ENCODE results near the gene ZNF358.

The ZNF358 gene

GRCh38 chr19:7515645-7516151 is at the start of gene ZNF358:
ZNF358 (plus strand) TSS chr19:7516103; CDS start chr19:7519243, 3,140 bp downstream.
- DNase-seq, result peak; percentile 56

GRCh38 chr19:7467009-7467989 is 48.6 kb upstream of the ZNF358 start:
- no peak for DNase-seq

- DNase-seq, result no peak
Observed at GRCh38 chr19:7468840-7469239, 47.1 kb upstream of the ZNF358 start.

- DNase-seq, result no peak
Observed at GRCh38 chr19:7469669-7470285, 46.1 kb upstream of the ZNF358 start.

- no peak for DNase-seq
Observed at GRCh38 chr19:7470540-7471305, 45.2 kb upstream of the ZNF358 start.

GRCh38 chr19:7471696-7472615 is 43.9 kb upstream of the ZNF358 start:
- DNase-seq, result no peak

GRCh38 chr19:7475665-7476064 is 40.2 kb upstream of the ZNF358 start:
- no peak for DNase-seq

- no peak for DNase-seq
Observed at GRCh38 chr19:7476241-7476640, 39.7 kb upstream of the ZNF358 start.

GRCh38 chr19:7476777-7477494 is 39.0 kb upstream of the ZNF358 start:
- DNase-seq, result no peak

- DNase-seq, result no peak
Observed at GRCh38 chr19:7477758-7478157, 38.1 kb upstream of the ZNF358 start.

GRCh38 chr19:7478173-7478842 is 37.6 kb upstream of the ZNF358 start:
- DNase-seq, result no peak

- DNase-seq, result no peak
Observed at GRCh38 chr19:7478843-7479227, 37.1 kb upstream of the ZNF358 start.

GRCh38 chr19:7480222-7480969 is 35.5 kb upstream of the ZNF358 start:
- DNase-seq, result no peak

- no peak for DNase-seq
Observed at GRCh38 chr19:7480970-7481255, 35.0 kb upstream of the ZNF358 start.

- peak; percentile 23 for DNase-seq
Observed at GRCh38 chr19:7482584-7483439, 33.1 kb upstream of the ZNF358 start.

- DNase-seq, result no peak
Observed at GRCh38 chr19:7483720-7484201, 32.1 kb upstream of the ZNF358 start.

GRCh38 chr19:7486923-7487322 is 29.0 kb upstream of the ZNF358 start:
- DNase-seq, result no peak

- peak; percentile 93 for DNase-seq
Observed at GRCh38 chr19:7488736-7489353, 27.1 kb upstream of the ZNF358 start, which contains the start of gene PEX11G. PEX11G (minus strand) TSS chr19:7489035; CDS start chr19:7489010, 25 bp downstream.
